ENCODE measurements around the gene IGF2R.

DNA sequence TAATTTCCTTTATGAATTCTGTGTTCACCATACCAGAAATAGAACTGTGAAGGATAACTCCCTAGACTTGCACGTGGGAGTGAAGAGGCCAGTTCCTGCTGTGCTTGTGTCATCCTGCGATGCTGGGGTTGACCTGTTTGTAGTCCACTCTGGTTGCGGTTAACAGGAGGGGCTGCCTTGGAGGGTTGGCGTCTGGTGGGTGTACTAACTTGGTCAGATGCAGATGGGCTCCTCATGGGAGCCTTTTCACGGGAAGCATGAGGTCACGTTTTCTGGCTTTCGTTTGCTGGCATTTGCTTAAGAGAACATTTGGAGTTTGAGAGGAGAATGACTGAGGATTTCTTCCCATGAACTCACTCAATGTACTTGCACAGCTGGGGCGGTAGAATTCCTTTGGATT is 41.2 kb downstream of the IGF2R start:
- TF ChIP-seq POLR2AphosphoS5 (IDR thresholded peaks at IDR 0.05; ENCODE audit: low read depth, low read length), result no peak
- no peak for TF ChIP-seq POLR2A (IDR thresholded peaks at IDR 0.05; ENCODE audit: low read depth, low read length)

Measured in GM12892 (cell line).